Measurements from ENCODE around the gene UBA5. TPM values are rescaled to one million over a fixed set of nuclear protein-coding genes. Genes with fewer than 3 reads are reported as not detected.
A peak's percentile ranks its signal among the peaks of the same experiment; 100 is the strongest.

UBA5 gene
- total and polyA plus RNA-seq, 2 experiments from 2014 or later: 46.3 to 58.3 TPM

GRCh38 chr3:132721479-132722164 lies 61.5 kb downstream of the UBA5 start:
- 2 to 3% methylated on average over 43 to 46 of the region's 47 CpGs for WGBS, 2 experiments (ENCODE audit: low coverage in 1 of 2, low lambda C conversion rate in 2 of 2, missing lambda C conversion rate in 2 of 2)
- peak; percentile 89 for DNase-seq

GRCh38 chr3:132722165-132723023 lies 62.3 kb downstream of the UBA5 start, which contains the start of gene NPHP3:
NPHP3 (minus strand) TSS chr3:132722409; CDS start chr3:132722355, 54 bp downstream.
- no peak for TF ChIP-seq EZH2phosphoT487 (IDR thresholded peaks at IDR 0.05; ENCODE audit: insufficient read depth, low read depth)
- TF ChIP-seq EZH2 (IDR thresholded peaks at IDR 0.05; ENCODE audit: insufficient read depth, poor library complexity, severe bottlenecking): no peak
- peak; percentile 98 for DNase-seq
- Histone ChIP-seq H3F3A (ENCODE audit: insufficient read depth) (peaks cover 15% of the 10 kb centered on the region), H3K9me2 (ENCODE audit: insufficient read depth) (no peaks in the 10 kb centered on the region), H3K79me2 (ENCODE audit: insufficient read depth) (peaks cover 38% of the 10 kb centered on the region), H3K27me3 (replicated peaks; ENCODE audit: insufficient read depth) (no peaks in the 10 kb centered on the region), H3K27ac (peak within 1 kb of the TSS; percentile 91), H3K4me3 (peak within 1 kb of the TSS; percentile 95), H3K9me3 (ENCODE audit: low read depth) (no peaks in the 10 kb centered on the region), H3K9ac (peak within 1 kb of the TSS; percentile 96), H3K36me3 (ENCODE audit: low read depth) (peaks cover 7% of the 10 kb centered on the region; the same call in 1 of the 2 replicates), H2AFZ (peak within 1 kb of the TSS; percentile 96), H3K4me1 (ENCODE audit: insufficient read depth) (peaks cover 23% of the 10 kb centered on the region), H3K4me2 (ENCODE audit: unreplicated experiment) (peak within 1 kb of the TSS; percentile 78), H4K20me1 (ENCODE audit: insufficient read depth) (0 out of 2 replicates have a peak, but pooled peaks cover 4% of the 10 kb centered on the region)
- in situ Hi-C loops (cut with MboI): loop anchor here (25.0 kb wide), 1 partner anchor 890 kb away; no protein-coding TSS in a partner anchor
- 3% methylated on average over 8 to 96 of the region's 96 CpGs for WGBS, 2 experiments (ENCODE audit: low coverage in 1 of 2, low lambda C conversion rate in 2 of 2, missing lambda C conversion rate in 2 of 2)

More at GRCh38 chr3:132721479-132722164, 61.5 kb downstream of the UBA5 start:
- peaks cover 15% of the 10 kb centered on the region for H3F3A ChIP-seq (ENCODE audit: insufficient read depth)
- peaks cover 45% of the 10 kb centered on the region for H3K79me2 ChIP-seq (ENCODE audit: insufficient read depth)
- peak overlapping the region; percentile 78 for H3K4me2 ChIP-seq (ENCODE audit: unreplicated experiment)
- H3K27ac ChIP-seq: peak overlapping the region; percentile 91
- no peak for TF ChIP-seq EZH2 (IDR thresholded peaks at IDR 0.05; ENCODE audit: insufficient read depth, poor library complexity, severe bottlenecking)
- TF ChIP-seq EZH2phosphoT487 (IDR thresholded peaks at IDR 0.05; ENCODE audit: insufficient read depth, low read depth): no peak
- in situ Hi-C loops (cut with MboI): loop anchor here (25.0 kb wide), 1 partner anchor 891 kb away; no protein-coding TSS in a partner anchor
- peak overlapping the region; percentile 82 for H3K4me3 ChIP-seq
- H3K27me3 ChIP-seq (replicated peaks; ENCODE audit: insufficient read depth): no peaks in the 10 kb centered on the region
- H3K9ac ChIP-seq: peak overlapping the region; percentile 96
- peak overlapping the region; percentile 87 for H2AFZ ChIP-seq
- 0 out of 2 replicates have a peak, but pooled peaks cover 4% of the 10 kb centered on the region for H4K20me1 ChIP-seq (ENCODE audit: insufficient read depth)
- no peaks in the 10 kb centered on the region for H3K9me3 ChIP-seq (ENCODE audit: low read depth)
- H3K36me3 ChIP-seq (ENCODE audit: low read depth): peaks cover 13% of the 10 kb centered on the region
- no peaks in the 10 kb centered on the region for H3K9me2 ChIP-seq (ENCODE audit: insufficient read depth)
- peaks cover 23% of the 10 kb centered on the region for H3K4me1 ChIP-seq (ENCODE audit: insufficient read depth)

GRCh38 chr3:132723024-132723950 lies 63.2 kb downstream of the UBA5 start:
- H4K20me1 ChIP-seq (ENCODE audit: insufficient read depth): 0 out of 2 replicates have a peak, but pooled peaks cover 4% of the 10 kb centered on the region
- H3K27me3 ChIP-seq (replicated peaks; ENCODE audit: insufficient read depth): no peaks in the 10 kb centered on the region
- no peaks in the 10 kb centered on the region for H3K9me2 ChIP-seq (ENCODE audit: insufficient read depth)
- H3K27ac ChIP-seq: peak overlapping the region; percentile 71
- peaks cover 15% of the 10 kb centered on the region for H3F3A ChIP-seq (ENCODE audit: insufficient read depth)
- peaks cover 23% of the 10 kb centered on the region for H3K4me1 ChIP-seq (ENCODE audit: insufficient read depth)
- peak overlapping the region; percentile 95 for H3K4me3 ChIP-seq
- in situ Hi-C loops (cut with MboI): loop anchor here (25.0 kb wide), 1 partner anchor 889 kb away; no protein-coding TSS in a partner anchor
- no peaks in the 10 kb centered on the region for H3K36me3 ChIP-seq (ENCODE audit: low read depth)
- H3K9me3 ChIP-seq (ENCODE audit: low read depth): no peaks in the 10 kb centered on the region
- DNase-seq: peak; percentile 81
- H3K4me2 ChIP-seq (ENCODE audit: unreplicated experiment): peak overlapping the region; percentile 75
- peaks cover 35% of the 10 kb centered on the region for H3K79me2 ChIP-seq (ENCODE audit: insufficient read depth)
- H3K9ac ChIP-seq: peak overlapping the region; percentile 77
- TF ChIP-seq EZH2 (IDR thresholded peaks at IDR 0.05; ENCODE audit: insufficient read depth, poor library complexity, severe bottlenecking): no peak
- WGBS, 2 experiments (ENCODE audit: low coverage in 1 of 2, low lambda C conversion rate in 2 of 2, missing lambda C conversion rate in 2 of 2): 6 to 7% methylated on average over 18 to 19 of the region's 19 CpGs
- peak overlapping the region; percentile 96 for H2AFZ ChIP-seq
